Activated CD8-positive, alpha-beta memory T cell treated with anti-CD3 and anti-CD28 coated beads, Interleukin-2, amount 50 U/mL, for 1 hour (primary cell): Measurements from ENCODE around the gene EZH2.

ENCODE experiments used
- DNase-seq: peaks from one replicate; pipeline ENCODE4 v3.0.0-alpha.2; 2020; ENCODE audit errors: extremely low read depth

EZH2 gene

GRCh38 chr7:148856578-148856881 lies 27.6 kb downstream of the EZH2 start:
- no peak for DNase-seq

- no peak for DNase-seq
These were observed 29.1 kb downstream of the EZH2 start for GRCh38 chr7:148854983-148855382.

- DNase-seq = no peak
These were observed 31.8 kb downstream of the EZH2 start for GRCh38 chr7:148852272-148852671.

GRCh38 chr7:148850564-148850963 lies 33.5 kb downstream of the EZH2 start:
- DNase-seq = no peak

- no peak for DNase-seq
These were observed 34.5 kb downstream of the EZH2 start for GRCh38 chr7:148849393-148850098.

GRCh38 chr7:148847815-148848734 lies 36.0 kb downstream of the EZH2 start:
- DNase-seq = no peak

GRCh38 chr7:148838905-148839304 lies 45.2 kb downstream of the EZH2 start:
- no peak for DNase-seq

GRCh38 chr7:148835854-148836253 lies 48.2 kb downstream of the EZH2 start:
- no peak for DNase-seq

GRCh38 chr7:148834605-148835004 lies 49.5 kb downstream of the EZH2 start:
- DNase-seq = no peak

GRCh38 chr7:148831782-148832181 lies 52.3 kb downstream of the EZH2 start:
- no peak for DNase-seq

- no peak for DNase-seq
These were observed 53.0 kb downstream of the EZH2 start for GRCh38 chr7:148830897-148831692.

GRCh38 chr7:148828965-148829364 lies 55.1 kb downstream of the EZH2 start:
- DNase-seq = no peak

- DNase-seq = no peak
These were observed 58.8 kb downstream of the EZH2 start for GRCh38 chr7:148825338-148825737.

- DNase-seq = no peak
These were observed 59.2 kb downstream of the EZH2 start for GRCh38 chr7:148824864-148825263.

GRCh38 chr7:148821422-148821821 lies 62.7 kb downstream of the EZH2 start:
- DNase-seq = no peak

- no peak for DNase-seq
These were observed 64.3 kb downstream of the EZH2 start for GRCh38 chr7:148819697-148820360.

GRCh38 chr7:148815612-148816011 lies 68.5 kb downstream of the EZH2 start:
- no peak for DNase-seq

- no peak for DNase-seq
These were observed 69.0 kb downstream of the EZH2 start for GRCh38 chr7:148814922-148815559.

GRCh38 chr7:148813890-148814289 lies 70.2 kb downstream of the EZH2 start:
- no peak for DNase-seq

- no peak for DNase-seq
These were observed 72.2 kb downstream of the EZH2 start for GRCh38 chr7:148811892-148812291.

- DNase-seq = no peak
These were observed 74.2 kb downstream of the EZH2 start for GRCh38 chr7:148809856-148810255.
